HCT116 (cell line): ENCODE results near the gene VSIG10. TPM values are rescaled to one million over a fixed set of nuclear protein-coding genes. Genes with fewer than 3 reads are reported as not detected.

ENCODE experiments used
- ATAC-seq: fragments of 200-7000 bp; cut with Tn5 transposase; 2 replicates; pipeline ENCODE4 v1.9.1; 2020; ENCODE audit warnings: mild to moderate bottlenecking, moderate library complexity
- BruUV-seq: library from RNA; stranded (reverse); fragments of 400-500 nt; replicated peaks from 2 replicates; lab custom pipeline; 2021; lab: Mats Ljungman, UMichigan
- CTCF ChIA-PET: fragments of 300-600 bp; sonication (Branson Sonifier 250); formaldehyde crosslinking; loops from one replicate; lab custom pipeline; 2021; ENCODE audit warnings: antibody characterized with exemption; lab: Charles Lee
- POLR2A ChIA-PET: fragments of 300-600, 350-600 bp; sonication (Branson Sonifier 250); formaldehyde crosslinking; loops from one replicate; lab custom pipeline; 2021; ENCODE audit warnings: antibody characterized with exemption; lab: Charles Lee
- RAD21 ChIA-PET, 2 experiments: fragments of 300-600 bp; sonication (Branson Sonifier 250); formaldehyde crosslinking; loops; one replicate each; lab custom pipeline; 2023; ENCODE audit warnings: low total read pairs in 2 of 2; ENCODE audit not compliant: uncharacterized antibody in 2 of 2, unreplicated experiment in 2 of 2, low non-redundant PET in 1 of 2; lab: Charles Lee
- DNase-seq: peaks from one replicate; pipeline ENCODE4 v3.0.0-alpha.2; 2010; ENCODE audit warnings: low read depth, low spot score
- H2AFZ ChIP-seq: fragments of 200-600 bp; shearing (Covaris generic), sonication (generic); 2 replicates; pipeline ENCODE4 v1.6.1; 2017; ENCODE audit warnings: low read depth, mixed run types, mixed read lengths, antibody characterized with exemption, low read length; ENCODE audit not compliant: poor library complexity, severe bottlenecking
- H3K27ac ChIP-seq: 2 replicates; pipeline ENCODE4 v1.5.1; 2012; ENCODE audit warnings: low read depth, low read length
- H3K27me3 ChIP-seq: fragments of 200-600 bp; sonication (generic); 2 replicates; pipeline ENCODE4 v1.6.1; 2016; ENCODE audit warnings: mixed run types, low read length, mixed read lengths; ENCODE audit not compliant: insufficient read depth
- H3K36me3 ChIP-seq, 2 experiments: fragments of 200-500 bp in 1 of 2; fragments of 200-600 bp in 1 of 2; sonication (Bioruptor generic) in 1 of 2; sonication (generic) in 1 of 2; 2 replicates each; pipeline versions ENCODE4 v1.5.1 to v1.6.1; 2014 to 2016; ENCODE audit warnings: low read length in 2 of 2, inconsistent platforms in 1 of 2, mixed read lengths in 1 of 2, mixed run types in 1 of 2; ENCODE audit not compliant: insufficient read depth in 2 of 2, control insufficient read depth in 1 of 2
- H3K4me1 ChIP-seq, 2 experiments: fragments of 200-600 bp in 1 of 2; sonication (generic) in 1 of 2; 2 replicates each; pipeline versions ENCODE4 v1.5.1 to v1.6.1; 2012 to 2017; ENCODE audit warnings: low read length in 2 of 2, inconsistent platforms in 1 of 2, mild to moderate bottlenecking in 1 of 2, mixed read lengths in 1 of 2, mixed run types in 1 of 2, moderate library complexity in 1 of 2; ENCODE audit not compliant: insufficient read depth in 2 of 2, control insufficient read depth in 1 of 2
- H3K4me2 ChIP-seq: fragments of 200-600 bp; sonication (generic); 2 replicates; pipeline ENCODE4 v1.6.1; 2017; ENCODE audit warnings: mixed run types, low read length, mixed read lengths
- H3K4me3 ChIP-seq, 2 experiments: fragments of 200-600 bp in 1 of 2; sonication (generic) in 1 of 2; replicated peaks in 1 of 2; 2 replicates each; pipeline ENCODE4 v1.5.1; 2011 to 2016; ENCODE audit warnings: low read length in 2 of 2, control low read depth in 1 of 2, low read depth in 1 of 2, mild to moderate bottlenecking in 1 of 2, mixed read lengths in 1 of 2, mixed run types in 1 of 2
- H3K79me2 ChIP-seq: fragments of 200-600 bp; sonication (generic); 2 replicates; pipeline ENCODE4 v1.6.1; 2017; ENCODE audit warnings: mild to moderate bottlenecking, mixed run types, low read length, moderate library complexity, mixed read lengths; ENCODE audit not compliant: insufficient read depth
- H3K9ac ChIP-seq: fragments of 200-600 bp; sonication (generic); 2 replicates; pipeline ENCODE4 v1.6.1; 2016; ENCODE audit warnings: low read length, mixed read lengths
- H3K9me2 ChIP-seq: fragments of 200-600 bp; sonication (generic), shearing (Covaris generic); 2 replicates; pipeline ENCODE4 v1.6.1; 2017; ENCODE audit warnings: mixed run types, mild to moderate bottlenecking, moderate library complexity; ENCODE audit not compliant: insufficient read depth
- H3K9me3 ChIP-seq, 2 experiments: fragments of 200-500 bp in 1 of 2; fragments of 200-600 bp in 1 of 2; sonication (Bioruptor generic) in 1 of 2; sonication (generic) in 1 of 2; 2 replicates each; pipeline ENCODE4 v1.6.1; 2014 to 2017; ENCODE audit warnings: low read length in 2 of 2, mixed read lengths in 2 of 2, inconsistent platforms in 1 of 2, low read depth in 1 of 2, mild to moderate bottlenecking in 1 of 2, mixed run types in 1 of 2, moderate library complexity in 1 of 2; ENCODE audit not compliant: control insufficient read depth in 1 of 2, insufficient read depth in 1 of 2
- H4K20me1 ChIP-seq: fragments of 200-600 bp; sonication (generic), shearing (Covaris generic); 2 replicates; pipeline ENCODE4 v1.6.1; 2017; ENCODE audit warnings: mixed run types, mild to moderate bottlenecking, moderate library complexity; ENCODE audit not compliant: insufficient read depth
- CBX3 ChIP-seq: IDR thresholded peaks from 2 replicates; pipeline ENCODE4 v1.6.1; 2012; ENCODE audit warnings: low read depth
- ELF1 ChIP-seq: IDR thresholded peaks from 2 replicates; pipeline ENCODE4 v1.6.1; 2012; ENCODE audit warnings: low read depth, borderline replicate concordance
- JUND ChIP-seq: IDR thresholded peaks from 2 replicates; pipeline ENCODE4 v1.6.1; 2012
- YY1 ChIP-seq: IDR thresholded peaks from 2 replicates; pipeline ENCODE4 v1.6.1; 2011; ENCODE audit warnings: low read length, low read depth, moderate library complexity, mild to moderate bottlenecking; ENCODE audit not compliant: insufficient replicate concordance; ENCODE audit errors: extremely low read depth
- ZFX ChIP-seq: fragments of 450-650 bp; IDR thresholded peaks from 2 replicates; pipeline ENCODE4 v1.6.1; 2017
- intact Hi-C: fragments of 100-400 bp; cut with micrococcal nuclease; formaldehyde crosslinking; loops from 2 replicates; pipeline ENCODE4 v1.10.0; 2022
- total RNA-seq: library from RNA; stranded (reverse); gene quantifications from one replicate; pipeline ENCODE4 v1.2.1, GENCODE V29; 2021; ENCODE audit not compliant: unreplicated experiment
- TF ChIP-seq, protein P1 (sequence below): IDR thresholded peaks from 2 replicates; pipeline ENCODE4 v1.6.1; 2012; ENCODE audit warnings: low read depth

VSIG10 gene
- total RNA-seq, 1 experiment from 2014 or later = 42.6 TPM

DNA sequence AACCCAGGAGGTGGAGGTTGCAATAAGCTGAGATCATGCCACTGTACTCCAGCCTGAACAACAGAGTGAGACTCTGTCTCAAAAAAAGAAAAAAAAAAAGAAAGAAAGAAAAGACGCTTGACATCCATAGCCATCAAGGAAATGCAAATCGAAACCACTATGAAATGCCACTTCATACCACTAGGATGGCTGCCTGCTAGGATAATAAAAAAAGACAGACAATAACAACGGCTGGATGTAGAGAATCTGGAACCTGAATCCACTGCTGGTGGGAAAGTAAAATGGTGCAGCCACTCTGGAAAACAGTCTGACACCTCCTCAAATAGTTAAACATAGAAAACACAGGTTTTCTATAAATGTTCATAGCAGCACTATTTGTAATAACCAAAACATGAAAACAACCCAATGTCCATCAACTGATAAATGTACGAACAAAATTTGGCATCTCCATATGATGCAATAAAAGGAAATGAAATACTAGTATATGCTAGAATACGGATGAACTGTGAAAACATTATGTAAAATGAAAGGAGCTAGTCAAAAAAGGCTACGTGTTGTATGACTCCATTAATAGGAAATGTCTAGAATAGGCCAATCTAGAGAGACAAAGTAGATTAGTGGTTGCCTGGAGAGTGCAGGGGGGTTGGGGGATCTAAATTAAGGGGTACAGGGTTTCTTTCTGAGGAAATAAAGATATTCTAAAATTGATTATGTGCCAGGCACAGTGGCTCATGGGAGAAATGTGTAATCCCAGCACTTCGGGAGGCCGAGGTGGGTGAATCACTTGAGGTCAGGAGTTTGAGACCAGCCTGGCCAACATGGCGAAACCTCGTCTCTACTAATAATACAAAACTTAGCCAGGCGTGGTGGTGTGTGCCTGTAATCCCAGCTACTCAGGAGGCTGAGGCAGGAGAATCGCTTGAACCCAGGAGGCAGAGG, 52.6 kb downstream of the VSIG10 start (continued):
- TF ChIP-seq, protein P1, sequence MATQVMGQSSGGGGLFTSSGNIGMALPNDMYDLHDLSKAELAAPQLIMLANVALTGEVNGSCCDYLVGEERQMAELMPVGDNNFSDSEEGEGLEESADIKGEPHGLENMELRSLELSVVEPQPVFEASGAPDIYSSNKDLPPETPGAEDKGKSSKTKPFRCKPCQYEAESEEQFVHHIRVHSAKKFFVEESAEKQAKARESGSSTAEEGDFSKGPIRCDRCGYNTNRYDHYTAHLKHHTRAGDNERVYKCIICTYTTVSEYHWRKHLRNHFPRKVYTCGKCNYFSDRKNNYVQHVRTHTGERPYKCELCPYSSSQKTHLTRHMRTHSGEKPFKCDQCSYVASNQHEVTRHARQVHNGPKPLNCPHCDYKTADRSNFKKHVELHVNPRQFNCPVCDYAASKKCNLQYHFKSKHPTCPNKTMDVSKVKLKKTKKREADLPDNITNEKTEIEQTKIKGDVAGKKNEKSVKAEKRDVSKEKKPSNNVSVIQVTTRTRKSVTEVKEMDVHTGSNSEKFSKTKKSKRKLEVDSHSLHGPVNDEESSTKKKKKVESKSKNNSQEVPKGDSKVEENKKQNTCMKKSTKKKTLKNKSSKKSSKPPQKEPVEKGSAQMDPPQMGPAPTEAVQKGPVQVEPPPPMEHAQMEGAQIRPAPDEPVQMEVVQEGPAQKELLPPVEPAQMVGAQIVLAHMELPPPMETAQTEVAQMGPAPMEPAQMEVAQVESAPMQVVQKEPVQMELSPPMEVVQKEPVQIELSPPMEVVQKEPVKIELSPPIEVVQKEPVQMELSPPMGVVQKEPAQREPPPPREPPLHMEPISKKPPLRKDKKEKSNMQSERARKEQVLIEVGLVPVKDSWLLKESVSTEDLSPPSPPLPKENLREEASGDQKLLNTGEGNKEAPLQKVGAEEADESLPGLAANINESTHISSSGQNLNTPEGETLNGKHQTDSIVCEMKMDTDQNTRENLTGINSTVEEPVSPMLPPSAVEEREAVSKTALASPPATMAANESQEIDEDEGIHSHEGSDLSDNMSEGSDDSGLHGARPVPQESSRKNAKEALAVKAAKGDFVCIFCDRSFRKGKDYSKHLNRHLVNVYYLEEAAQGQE = no peak

DNA sequence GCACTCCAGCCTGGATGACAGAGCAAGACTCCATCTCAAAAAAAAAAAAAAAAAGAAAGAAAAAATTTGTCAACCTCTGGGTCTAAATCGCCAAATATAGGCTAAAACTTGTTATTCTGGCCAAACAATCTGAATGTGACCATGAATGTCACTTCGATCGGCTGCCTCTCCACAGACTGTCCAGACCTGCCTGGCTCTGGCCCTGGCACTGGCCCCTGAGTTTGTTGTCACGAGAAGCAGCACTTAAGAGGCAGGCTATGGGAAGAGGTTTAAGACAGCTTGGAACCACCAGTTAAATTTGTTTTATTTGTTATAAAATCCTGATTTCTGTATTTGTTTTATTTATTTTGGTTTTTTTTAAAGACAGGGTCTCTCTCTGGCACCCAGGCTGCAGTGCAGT, 57.4 kb downstream of the VSIG10 start:
- Histone ChIP-seq H3K27ac (no peak overlapping the region), H3K9ac (no peak overlapping the region), H3K4me1 (peaks cover 6 to 10% of the 10 kb centered on the region in 2 experiments), H3K27me3 (no peaks in the 10 kb centered on the region), H4K20me1 (no peaks in the 10 kb centered on the region), H3K9me2 (no peaks in the 10 kb centered on the region), H3K9me3 (no peaks in the 10 kb centered on the region), H3K36me3 (peaks cover 15 to 42% of the 10 kb centered on the region in 2 experiments), H2AFZ (no peak overlapping the region), H3K4me2 (no peak overlapping the region), H3K79me2 (peaks cover 36% of the 10 kb centered on the region), H3K4me3 (no peak overlapping the region)
- DNase-seq (no peak), ATAC-seq (no peak)
- RAD21 ChIA-PET = no interaction called here
- POLR2A ChIA-PET = no interaction called here
- no TSS peak for BruUV-seq
- CTCF ChIA-PET = interaction anchor here (2.1 kb wide), 1 partner anchor 11 kb away, joined by 12 read pairs; no protein-coding TSS in a partner anchor
- intact Hi-C loops = no loop called here
- no peak for TF ChIP-seq YY1
- no peak for TF ChIP-seq ELF1
- TF ChIP-seq ZFX = no peak
- TF ChIP-seq CBX3 = no peak
- TF ChIP-seq JUND = no peak
